KOPT-K1 (cell line): ENCODE measurements around the gene SORCS3.

Experiments
- H3K27ac ChIP-seq: fragments of 200-600 bp; sonication (generic); 2 replicates; pipeline ENCODE4 v1.5.1; 2016; ENCODE audit warnings: antibody characterized with exemption, mild to moderate bottlenecking, low read depth, low read length; ENCODE audit not compliant: poor library complexity, severe bottlenecking
- H3K36me3 ChIP-seq: fragments of 200-600 bp; sonication (generic); 2 replicates; pipeline ENCODE4 v1.5.1; 2017; ENCODE audit warnings: antibody characterized with exemption, mild to moderate bottlenecking, low read length, moderate library complexity; ENCODE audit not compliant: insufficient read depth
- H3K9me3 ChIP-seq: fragments of 200-600 bp; sonication (generic); 2 replicates; pipeline ENCODE4 v1.5.1; 2017; ENCODE audit warnings: antibody characterized with exemption, low read length, mild to moderate bottlenecking; ENCODE audit not compliant: insufficient read depth, poor library complexity, severe bottlenecking

Gene SORCS3

GRCh38 chr10:105085980-105086379 is 444.9 kb downstream of the SORCS3 start:
- Histone ChIP-seq H3K36me3 (no peaks in the 10 kb centered on the region), H3K9me3 (no peaks in the 10 kb centered on the region), H3K27ac (no peak overlapping the region)

DNA sequence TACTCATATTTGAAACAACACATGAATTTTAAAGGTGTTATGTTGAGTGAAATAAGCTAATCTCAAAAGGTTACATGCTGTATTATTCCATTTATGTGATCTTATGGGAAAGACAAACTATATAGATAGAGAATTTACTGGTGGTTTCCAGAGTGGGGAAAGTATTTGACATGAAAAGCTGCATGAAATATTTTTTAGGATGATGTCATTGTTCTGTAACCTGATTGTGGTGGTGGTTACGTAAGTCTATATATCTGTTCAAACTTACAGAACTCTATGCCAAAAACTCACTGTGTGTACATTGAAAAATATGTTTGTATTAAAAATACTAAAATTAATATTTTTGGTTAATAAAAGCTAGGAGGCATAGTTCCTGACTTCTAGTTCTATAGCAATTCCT is 453.0 kb downstream of the SORCS3 start:
- no peaks in the 10 kb centered on the region for H3K36me3 ChIP-seq
- no peaks in the 10 kb centered on the region for H3K9me3 ChIP-seq
- H3K27ac ChIP-seq, result no peak overlapping the region

DNA sequence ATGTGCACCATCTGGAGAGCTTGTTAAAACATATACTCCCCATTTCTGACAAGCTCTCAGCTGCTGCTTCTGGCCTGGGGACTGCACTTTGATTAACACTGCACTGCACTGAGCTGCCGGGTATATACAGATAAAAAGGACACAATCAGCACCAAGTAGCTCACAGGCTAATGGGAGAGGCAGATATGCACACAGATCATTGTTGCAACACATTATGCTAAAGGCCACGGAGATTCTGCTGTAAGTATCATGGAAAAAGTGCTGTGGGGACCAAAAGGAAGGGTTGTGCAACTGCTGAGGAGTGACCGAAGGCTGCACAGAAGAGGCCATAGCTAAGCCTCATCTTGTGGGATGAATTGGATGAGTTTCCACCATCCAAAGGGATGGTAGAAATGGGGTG is 455.2 kb downstream of the SORCS3 start:
- H3K36me3 ChIP-seq, result no peaks in the 10 kb centered on the region
- no peaks in the 10 kb centered on the region for H3K9me3 ChIP-seq
- H3K27ac ChIP-seq, result no peak overlapping the region

DNA sequence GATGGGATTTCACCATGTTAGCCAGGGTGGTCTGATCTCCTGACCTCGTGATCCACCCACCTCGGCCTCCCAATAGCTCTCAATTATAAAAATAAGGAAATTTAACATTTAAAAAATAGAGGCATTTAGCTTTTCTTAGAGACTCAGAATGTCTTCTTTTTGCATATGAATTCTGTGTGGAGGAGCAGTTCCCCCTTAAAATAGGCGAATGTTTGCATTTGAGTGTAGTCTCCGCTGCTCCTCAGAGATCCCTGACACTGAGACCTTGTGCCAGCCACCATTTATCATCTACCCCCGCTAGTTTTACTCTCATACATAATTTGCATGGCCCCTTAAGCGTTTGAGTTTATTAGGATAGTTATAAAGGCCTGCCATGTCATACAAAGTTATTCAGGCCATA is 461.9 kb downstream of the SORCS3 start:
- Histone ChIP-seq H3K9me3 (no peaks in the 10 kb centered on the region), H3K36me3 (no peaks in the 10 kb centered on the region), H3K27ac (no peak overlapping the region)

DNA sequence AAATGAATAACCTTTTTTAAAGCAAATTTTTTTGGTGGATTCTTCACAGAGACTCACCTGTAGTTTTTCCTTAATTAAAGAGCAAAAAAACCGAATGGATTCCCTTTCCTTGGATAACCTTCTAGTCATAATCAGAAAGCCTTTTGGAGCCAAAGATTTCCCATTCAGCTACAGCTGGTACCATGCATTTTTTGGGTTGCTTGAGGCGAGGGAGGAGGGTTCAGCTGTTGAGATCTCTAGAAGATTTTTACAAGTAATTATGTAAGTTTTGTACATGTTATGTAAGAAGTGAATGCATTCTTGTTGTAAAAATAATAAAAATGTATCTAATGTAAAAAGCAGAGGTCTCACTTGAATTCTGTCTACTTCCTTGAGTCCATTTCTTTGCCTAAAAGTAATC is 463.2 kb downstream of the SORCS3 start:
- Histone ChIP-seq H3K27ac (no peak overlapping the region), H3K36me3 (no peaks in the 10 kb centered on the region), H3K9me3 (no peaks in the 10 kb centered on the region)

DNA sequence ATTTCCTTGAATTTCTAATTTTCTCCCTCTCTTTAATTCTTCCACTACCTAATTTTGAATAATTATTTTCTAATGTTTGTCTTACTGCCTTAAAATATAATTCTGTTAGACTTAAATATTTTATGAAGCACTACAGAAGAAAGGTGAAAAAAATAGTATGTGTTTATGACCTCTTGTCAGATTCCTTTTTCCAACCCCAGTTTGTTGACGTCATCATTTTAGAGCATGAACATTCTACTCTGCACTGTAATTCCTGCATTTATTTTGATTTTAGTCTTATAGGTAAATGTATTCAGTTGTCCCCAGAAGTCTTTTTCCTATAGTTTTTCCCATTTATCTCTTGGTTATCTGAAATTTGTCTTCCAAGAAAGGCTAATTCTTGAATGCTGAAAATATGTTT is 468.1 kb downstream of the SORCS3 start:
- Histone ChIP-seq H3K9me3 (no peaks in the 10 kb centered on the region), H3K27ac (no peak overlapping the region), H3K36me3 (no peaks in the 10 kb centered on the region)

DNA sequence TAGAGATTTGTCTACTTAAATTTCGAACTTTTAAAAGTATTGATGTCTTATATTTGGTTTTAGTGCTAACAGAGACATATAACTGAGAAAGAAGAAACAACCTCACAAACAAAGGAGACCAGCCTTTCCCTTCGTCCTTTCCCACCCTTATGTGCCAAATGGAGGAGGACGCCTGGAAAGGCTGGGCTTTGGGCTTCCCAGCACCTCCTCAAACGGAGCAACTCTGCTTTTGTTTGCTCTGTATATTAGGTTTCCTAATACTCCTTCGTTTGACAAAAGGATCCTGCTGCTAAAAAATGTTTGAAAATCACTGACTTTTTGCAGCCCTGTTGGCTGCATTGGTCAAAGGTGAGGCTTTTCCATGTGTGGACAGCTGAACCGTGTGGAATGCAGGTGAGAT is 471.8 kb downstream of the SORCS3 start:
- no peak overlapping the region for H3K27ac ChIP-seq
- no peaks in the 10 kb centered on the region for H3K9me3 ChIP-seq
- H3K36me3 ChIP-seq, result no peaks in the 10 kb centered on the region

GRCh38 chr10:105113666-105114065 is 472.6 kb downstream of the SORCS3 start:
- no peaks in the 10 kb centered on the region for H3K36me3 ChIP-seq

DNA sequence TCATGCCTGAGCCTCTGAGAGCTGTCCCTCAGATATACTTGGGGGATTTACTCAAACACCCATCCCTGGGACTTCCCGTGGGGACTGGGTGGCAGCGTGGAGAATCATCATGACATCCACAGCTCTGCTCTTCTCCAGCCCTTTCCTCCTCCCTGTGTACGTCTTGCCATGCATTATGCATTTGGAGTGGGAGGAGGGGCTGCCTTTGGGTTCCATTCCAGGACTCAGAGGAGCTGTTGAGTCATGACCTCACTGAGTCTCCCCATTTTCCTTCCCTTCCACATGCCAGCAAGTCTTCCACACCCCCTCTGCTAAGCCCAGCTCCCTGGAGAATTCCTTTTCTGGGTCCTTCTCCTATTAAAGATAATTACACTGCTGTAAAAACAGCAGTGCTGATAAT is 480.7 kb downstream of the SORCS3 start:
- H3K27ac ChIP-seq, result no peak overlapping the region
- no peaks in the 10 kb centered on the region for H3K9me3 ChIP-seq
- no peaks in the 10 kb centered on the region for H3K36me3 ChIP-seq

More at GRCh38 chr10:105113666-105114065, 472.6 kb downstream of the SORCS3 start:
- Histone ChIP-seq H3K9me3 (no peaks in the 10 kb centered on the region), H3K27ac (no peak overlapping the region)

DNA sequence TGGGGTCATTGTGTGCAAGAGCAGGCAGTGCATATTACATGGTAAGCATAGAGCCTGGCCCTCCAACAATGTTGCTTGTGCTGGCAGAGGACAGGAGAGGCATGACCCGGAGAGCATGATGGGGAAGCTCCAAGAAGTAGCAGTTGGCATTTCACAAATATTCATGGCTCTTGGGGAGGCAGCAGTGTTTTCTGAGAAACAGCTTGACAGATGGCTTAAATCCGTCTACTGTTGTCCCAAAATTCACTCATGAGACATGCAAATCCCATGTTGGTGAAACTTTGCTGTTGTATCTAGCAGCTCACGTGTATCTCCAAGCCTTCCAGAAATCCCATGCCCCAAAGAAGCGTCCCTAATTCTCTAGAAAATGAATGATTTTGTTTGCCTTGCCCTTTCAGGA is 487.0 kb downstream of the SORCS3 start:
- no peaks in the 10 kb centered on the region for H3K36me3 ChIP-seq
- H3K27ac ChIP-seq, result no peak overlapping the region

GRCh38 chr10:105138358-105138757 is 497.3 kb downstream of the SORCS3 start:
- Histone ChIP-seq H3K36me3 (no peaks in the 10 kb centered on the region), H3K9me3 (no peaks in the 10 kb centered on the region), H3K27ac (no peak overlapping the region)

More for the DNA sequence above, 487.0 kb downstream of the SORCS3 start:
- H3K9me3 ChIP-seq, result no peaks in the 10 kb centered on the region

DNA sequence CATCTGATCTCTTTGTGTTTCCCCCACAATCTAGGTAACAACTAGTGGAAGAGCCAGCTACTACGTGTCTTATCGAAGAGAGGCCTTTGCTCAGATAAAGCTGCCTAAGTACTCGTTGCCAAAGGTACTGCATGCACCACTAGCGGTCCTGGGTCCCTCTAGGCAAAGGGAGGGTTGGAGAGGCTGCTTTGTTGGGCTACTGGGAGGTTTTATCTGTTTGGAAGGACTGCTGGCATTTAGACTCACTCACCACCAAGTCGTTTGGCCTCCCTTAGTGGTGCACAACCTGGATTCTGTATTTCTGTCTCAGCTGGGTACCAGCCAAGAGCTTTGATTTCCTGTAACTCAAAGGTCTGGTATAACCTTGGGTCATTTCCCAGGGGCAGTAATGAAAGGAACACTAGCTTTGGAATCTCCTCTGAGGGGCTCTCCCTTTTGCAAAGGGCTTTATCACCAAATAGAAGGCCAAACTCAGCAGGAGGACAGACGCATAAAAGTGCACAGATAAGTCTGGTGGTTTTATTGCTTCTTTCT is 498.3 kb downstream of the SORCS3 start:
- Histone ChIP-seq H3K27ac (no peak overlapping the region), H3K9me3 (no peaks in the 10 kb centered on the region), H3K36me3 (no peaks in the 10 kb centered on the region)

- H3K27ac ChIP-seq, result no peak overlapping the region
- no peaks in the 10 kb centered on the region for H3K36me3 ChIP-seq
- H3K9me3 ChIP-seq, result no peaks in the 10 kb centered on the region
These were observed 499.5 kb downstream of the SORCS3 start for GRCh38 chr10:105140600-105140999.

GRCh38 chr10:105145711-105146110 is 504.6 kb downstream of the SORCS3 start:
- H3K36me3 ChIP-seq, result no peaks in the 10 kb centered on the region
- H3K9me3 ChIP-seq, result no peaks in the 10 kb centered on the region
- H3K27ac ChIP-seq, result no peak overlapping the region

DNA sequence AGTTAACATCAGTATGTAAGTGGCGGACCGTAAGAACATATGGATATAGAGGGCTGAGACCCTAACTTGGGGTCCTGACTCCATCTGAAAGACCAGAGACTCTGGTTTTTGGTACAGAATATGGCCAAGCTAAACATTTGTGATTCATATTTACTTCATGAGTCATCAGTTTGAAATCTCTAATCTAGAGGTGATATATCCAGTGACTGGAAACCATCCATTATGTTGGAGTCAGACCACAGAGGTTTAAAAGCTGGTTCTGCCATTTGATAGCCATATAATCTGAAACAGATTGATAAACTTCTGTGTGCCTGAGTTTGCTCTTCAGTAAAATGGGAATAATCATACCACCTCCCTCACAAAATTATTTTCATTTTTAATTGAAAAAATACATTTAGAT is 505.3 kb downstream of the SORCS3 start:
- H3K36me3 ChIP-seq, result no peaks in the 10 kb centered on the region
- H3K27ac ChIP-seq, result no peak overlapping the region

DNA sequence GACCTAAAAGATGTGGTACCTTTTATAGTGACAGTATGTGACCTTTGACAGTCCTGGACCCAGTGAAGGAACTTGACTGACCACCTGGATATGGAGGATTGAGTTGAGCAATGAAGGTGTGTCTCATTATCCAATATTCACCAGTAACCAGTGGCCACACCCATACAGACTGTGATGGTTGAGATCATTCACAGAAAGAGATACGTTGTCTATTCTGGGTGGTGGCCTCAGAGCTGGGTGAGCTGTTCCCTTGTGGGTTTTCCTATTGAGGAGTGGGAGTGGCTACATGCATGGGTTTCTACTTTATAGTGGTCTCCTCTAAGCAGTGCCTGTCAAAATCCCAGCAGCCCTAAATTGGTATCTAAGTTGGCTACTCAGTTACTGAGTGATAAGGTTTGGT is 507.4 kb downstream of the SORCS3 start:
- Histone ChIP-seq H3K27ac (no peak overlapping the region), H3K36me3 (no peaks in the 10 kb centered on the region), H3K9me3 (no peaks in the 10 kb centered on the region)

More for the DNA sequence above, 505.3 kb downstream of the SORCS3 start:
- no peaks in the 10 kb centered on the region for H3K9me3 ChIP-seq
